GM21619 (cell line): Measurements from ENCODE around the gene CEP89.
"Not testable (repeated sequence)": the region's sequence is repeated elsewhere in the genome, so short reads cannot be mapped to it uniquely, and the experiment has no call there.

Experiments
- ATAC-seq: cut with Tn5 transposase; IDR thresholded peaks from one replicate; pipeline ENCODE4 v1.9.1; 2021; ENCODE audit not compliant: unreplicated experiment

Gene CEP89

DNA sequence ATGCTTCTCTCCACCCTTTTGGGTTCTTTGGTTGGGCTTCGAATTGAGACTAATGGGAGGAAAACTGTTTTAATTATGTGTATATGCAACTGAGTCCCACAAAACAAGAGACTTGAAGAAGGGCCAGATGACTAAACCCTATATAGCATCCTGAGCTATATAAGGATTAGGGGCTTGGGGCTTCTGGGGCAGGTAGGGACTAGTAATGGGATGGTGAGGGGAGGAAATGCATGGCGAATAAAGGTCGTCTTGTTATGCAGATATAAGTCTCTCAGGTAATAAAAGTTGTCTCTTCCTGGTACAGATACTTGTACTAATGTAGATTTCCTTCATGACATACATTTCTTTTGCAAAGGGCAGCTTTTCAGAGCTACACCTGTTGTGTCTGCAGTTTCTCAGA, 99.4 kb downstream of the CEP89 start:
- no peak for ATAC-seq

GRCh38 chr19:32870981-32871451, 100.7 kb downstream of the CEP89 start:
- no peak for ATAC-seq

GRCh38 chr19:32869966-32870573, 101.7 kb downstream of the CEP89 start:
- ATAC-seq, result no peak

DNA sequence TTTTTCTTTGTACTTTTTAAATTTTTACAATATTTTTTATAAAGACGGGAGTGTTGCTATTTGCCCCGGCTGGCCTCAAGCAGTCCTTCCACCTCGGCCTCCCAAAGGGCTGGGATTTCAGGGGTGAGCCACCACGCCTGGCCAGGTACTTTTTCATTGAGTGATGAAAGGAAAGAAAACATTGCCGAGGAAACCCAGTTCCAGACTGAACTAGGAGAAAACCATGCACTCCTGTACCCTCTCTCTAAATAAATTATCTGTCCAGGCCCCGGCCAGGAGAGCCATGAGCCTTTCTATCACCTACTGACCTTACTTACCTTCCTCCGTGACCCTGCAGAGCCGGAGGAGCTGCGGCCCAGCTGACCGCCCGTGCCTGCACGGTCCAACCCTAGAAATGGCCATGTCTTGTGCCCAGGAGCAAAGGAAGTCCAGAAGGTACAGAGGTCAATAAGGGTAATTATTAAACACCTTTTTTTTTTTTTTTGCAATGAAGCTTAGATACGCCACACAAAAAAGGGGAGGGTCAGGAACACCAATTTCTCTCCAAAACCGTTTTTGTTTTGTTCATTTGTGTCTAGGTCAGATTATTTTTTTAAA, 102.3 kb downstream of the CEP89 start, which contains the start of gene SLC7A9:
Gene SLC7A9, minus strand, starts transcription at position 399 of the 597 bp plus-strand sequence. CDS start 1,233 bp downstream, outside the sequence.
- no peak for ATAC-seq

- no peak for ATAC-seq
These were observed 103.4 kb downstream of the CEP89 start for GRCh38 chr19:32868206-32868950.

GRCh38 chr19:32867436-32867835, 104.3 kb downstream of the CEP89 start:
- ATAC-seq, result not testable (repeated sequence)

GRCh38 chr19:32866564-32867265, 105.0 kb downstream of the CEP89 start:
- no peak for ATAC-seq

- ATAC-seq, result no peak
These were observed 105.7 kb downstream of the CEP89 start for GRCh38 chr19:32866061-32866460.

GRCh38 chr19:32865326-32865725, 106.4 kb downstream of the CEP89 start:
- no peak for ATAC-seq

- ATAC-seq, result no peak
These were observed 107.3 kb downstream of the CEP89 start for GRCh38 chr19:32864318-32865007.

DNA sequence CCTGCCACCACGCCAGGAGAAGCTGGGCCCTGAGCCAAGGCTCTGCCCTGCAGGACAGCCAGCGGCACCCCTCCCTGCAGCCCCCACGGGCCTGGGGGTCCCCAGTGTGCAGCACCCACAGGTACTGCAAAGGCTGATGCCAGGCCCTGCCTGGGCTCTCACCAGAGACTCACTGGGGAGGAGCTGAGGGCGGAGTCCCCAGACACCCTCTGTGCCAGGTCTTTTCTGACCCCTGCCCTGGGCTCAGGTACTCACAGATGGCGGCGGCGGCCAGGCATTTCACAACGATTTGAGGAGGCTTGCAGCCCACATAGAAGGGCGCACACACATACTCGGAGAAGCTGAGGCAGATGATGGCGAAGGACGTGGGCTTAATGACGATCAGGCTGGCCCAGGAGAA, 107.9 kb downstream of the CEP89 start:
- ATAC-seq, result no peak

DNA sequence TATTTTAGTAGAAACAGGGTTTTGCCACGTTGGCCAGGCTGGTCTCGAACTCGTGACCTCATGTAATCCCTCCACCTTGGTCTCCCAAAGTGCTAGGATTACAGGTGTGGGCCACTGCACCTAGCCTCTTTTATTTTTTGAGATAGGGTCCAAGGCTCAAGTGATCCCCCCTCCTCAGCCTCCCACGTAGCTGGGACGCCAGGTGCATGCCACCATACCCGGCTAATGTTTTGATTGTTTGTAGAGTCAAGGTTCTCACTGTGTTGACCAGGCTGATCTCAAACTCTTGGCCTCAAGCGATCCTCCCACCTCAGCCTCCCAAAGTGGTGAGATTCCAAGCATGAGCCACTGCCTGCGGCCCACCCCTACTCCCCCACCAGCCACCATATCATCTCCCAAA, 108.5 kb downstream of the CEP89 start:
- no peak for ATAC-seq

- no peak for ATAC-seq
These were observed 109.0 kb downstream of the CEP89 start for GRCh38 chr19:32862741-32863140.

DNA sequence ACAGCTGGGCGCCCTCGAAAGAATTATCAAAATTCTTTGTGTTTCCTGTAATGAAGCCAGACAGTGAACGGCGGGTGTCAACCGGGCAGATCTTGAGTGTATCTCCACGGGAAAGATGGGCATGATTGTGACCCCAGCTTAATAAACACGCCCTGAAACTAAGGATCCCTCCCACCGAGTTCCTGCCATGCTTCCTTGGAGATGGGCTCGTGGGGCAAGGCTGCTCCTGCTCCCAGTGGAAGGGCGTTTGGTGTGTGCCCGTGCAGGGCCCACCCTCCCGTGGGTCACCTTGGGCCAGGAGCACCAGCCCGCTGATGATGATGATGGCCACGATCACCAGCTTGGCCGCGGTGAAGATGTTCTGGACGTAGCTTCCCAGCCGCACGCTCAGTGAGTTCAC, 109.6 kb downstream of the CEP89 start:
- ATAC-seq, result no peak

GRCh38 chr19:32861596-32861995, 110.2 kb downstream of the CEP89 start:
- no peak for ATAC-seq

DNA sequence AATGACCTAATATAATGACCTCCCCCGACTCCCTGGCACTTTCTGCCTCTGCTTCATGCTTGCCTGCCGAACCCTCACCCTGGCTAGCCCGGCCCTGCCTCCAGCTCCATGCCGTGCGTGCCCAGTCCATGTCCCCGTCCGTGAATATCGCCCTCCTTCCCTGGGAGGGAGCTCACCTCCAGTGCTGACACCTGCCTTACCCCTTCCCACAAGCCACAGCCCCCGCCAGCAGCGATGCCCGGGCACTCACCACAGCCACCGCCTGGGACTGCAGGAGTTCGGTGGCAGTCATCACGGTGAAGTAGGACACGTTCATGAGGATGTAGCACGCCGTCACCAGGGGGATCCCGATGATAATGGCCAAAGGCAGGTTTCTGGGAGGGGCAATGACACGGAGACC, 112.2 kb downstream of the CEP89 start:
- ATAC-seq, result no peak

DNA sequence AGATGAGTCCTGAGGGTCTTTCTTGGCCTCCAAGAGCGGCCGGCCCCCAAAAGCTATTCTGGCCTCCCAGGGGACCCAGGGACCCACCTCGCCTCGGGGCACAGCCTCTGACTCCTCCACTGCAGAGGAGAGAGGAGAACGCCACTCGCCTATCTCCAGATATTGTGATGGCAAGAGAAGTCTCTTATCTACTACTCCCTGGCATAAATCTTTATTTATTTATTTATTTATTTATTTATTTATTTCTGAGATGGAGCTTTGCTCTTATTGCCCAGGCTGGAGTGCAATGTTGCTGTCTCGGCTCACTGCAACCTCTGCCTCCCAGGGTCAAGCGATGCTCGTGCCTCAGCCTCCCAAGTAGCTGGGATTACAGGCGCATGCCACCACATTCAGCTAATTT, 113.2 kb downstream of the CEP89 start:
- no peak for ATAC-seq

GRCh38 chr19:32858155-32858554, 113.6 kb downstream of the CEP89 start:
- ATAC-seq, result no peak

GRCh38 chr19:32857584-32857983, 114.2 kb downstream of the CEP89 start:
- no peak for ATAC-seq

GRCh38 chr19:32856818-32857217, 114.9 kb downstream of the CEP89 start:
- ATAC-seq, result not testable (repeated sequence)

GRCh38 chr19:32852216-32852615, 119.5 kb downstream of the CEP89 start:
- no peak for ATAC-seq
